GM12878 (cell line): ENCODE data around the gene ECSIT. TPM values are rescaled to one million over a fixed set of nuclear protein-coding genes. Genes with fewer than 3 reads are reported as not detected.

Experiments
- ATF7 ChIP-seq: fragments of 450-650 bp; IDR thresholded peaks from 2 replicates; pipeline ENCODE4 v1.6.1; 2016; ENCODE audit warnings: low read depth, mild to moderate bottlenecking
- CBX3 ChIP-seq: fragments of 200-600 bp; sonication (generic); IDR thresholded peaks from 2 replicates; pipeline ENCODE4 v1.6.1; 2016; ENCODE audit warnings: low read depth, borderline replicate concordance
- CEBPZ ChIP-seq: fragments of 150-350 bp; IDR thresholded peaks from 2 replicates; pipeline ENCODE4 v1.6.1; 2016; ENCODE audit warnings: low read depth, low read length
- DPF2 ChIP-seq: fragments of 450-650 bp; IDR thresholded peaks from 2 replicates; pipeline ENCODE4 v1.6.1; 2017; ENCODE audit warnings: mild to moderate bottlenecking
- E4F1 ChIP-seq: fragments of 450-650 bp; IDR thresholded peaks from 2 replicates; pipeline ENCODE4 v1.6.1; 2018; ENCODE audit warnings: borderline replicate concordance, mild to moderate bottlenecking; ENCODE audit not compliant: partially characterized antibody
- EGR1 ChIP-seq, 2 experiments: IDR thresholded peaks; 1 replicate in 1 of 2; 2 replicates in 1 of 2; pipeline ENCODE4 v1.6.1; 2011 to 2012; ENCODE audit warnings: low read depth in 2 of 2, low read length in 2 of 2, borderline replicate concordance in 1 of 2, mild to moderate bottlenecking in 1 of 2, moderate library complexity in 1 of 2
- ETV6 ChIP-seq, 2 experiments: fragments of 450-650 bp in 1 of 2; IDR thresholded peaks in 1 of 2; conservative IDR thresholded peaks in 1 of 2; 2 replicates each; pipeline ENCODE4 v1.6.1; 2014; ENCODE audit warnings: antibody characterized with exemption in 1 of 2, borderline replicate concordance in 1 of 2, low read depth in 1 of 2, mild to moderate bottlenecking in 1 of 2, moderate library complexity in 1 of 2
- FOS ChIP-seq: IDR thresholded peaks from 3 replicates; pipeline ENCODE4 v1.6.1; 2011; ENCODE audit warnings: borderline replicate concordance; ENCODE audit not compliant: insufficient read length; ENCODE audit errors: extremely low read depth
- FOXK2 ChIP-seq: fragments of 450-650 bp; IDR thresholded peaks from 2 replicates; pipeline ENCODE4 v1.6.1; 2017; ENCODE audit warnings: mild to moderate bottlenecking, moderate library complexity
- HDAC2 ChIP-seq: fragments of 200-600 bp; sonication (generic); IDR thresholded peaks from 2 replicates; pipeline ENCODE4 v1.6.1; 2017
- HSF1 ChIP-seq: fragments of 150-350 bp; IDR thresholded peaks from 2 replicates; pipeline ENCODE4 v1.6.1; 2014; ENCODE audit warnings: mild to moderate bottlenecking, low read depth, low read length
- IRF3 ChIP-seq: fragments of 450-650 bp; IDR thresholded peaks from 2 replicates; pipeline ENCODE4 v1.6.1; 2014; ENCODE audit warnings: mild to moderate bottlenecking
- MEF2B ChIP-seq: fragments of 450-650 bp; IDR thresholded peaks from 2 replicates; pipeline ENCODE4 v1.6.1; 2018; ENCODE audit warnings: mild to moderate bottlenecking, moderate library complexity; ENCODE audit not compliant: partially characterized antibody, poor library complexity, severe bottlenecking
- RCOR1 ChIP-seq: conservative IDR thresholded peaks from 2 replicates; pipeline ENCODE4 v1.6.1; 2012; ENCODE audit warnings: low read depth, low read length, improper control_type of control experiment
- TCF12 ChIP-seq: IDR thresholded peaks from 2 replicates; pipeline ENCODE4 v1.6.1; 2011; ENCODE audit warnings: low read depth, mild to moderate bottlenecking, low read length
- polyA plus RNA-seq, 11 experiments: library from polyadenylated mRNA; depleted of rRNA in 4 of 11; unstranded in 6 of 11; stranded (reverse) in 5 of 11; fragments of >200 nt; fragmentation: Nextera tagmentation in 4 of 11; fragmentation: Illumina TruSeq in 1 of 11; extraction: Ambion mirVana in 4 of 11; extraction: Trizol in 1 of 11; gene quantifications; 1 replicate in 1 of 11; 2 replicates in 10 of 11; pipeline versions ENCODE4 v1.2.1 to v1.2.3, GENCODE V29; 2011 to 2016; ENCODE audit warnings: inconsistent platforms in 2 of 11, missing spikeins in 2 of 11, low read depth in 1 of 11
- total RNA-seq, 4 experiments: library from RNA; depleted of rRNA in 3 of 4; stranded (reverse); fragments of >200 nt in 3 of 4; fragmentation: Illumina TruSeq in 1 of 4; extraction: Trizol in 1 of 4; gene quantifications; 2 replicates each; pipeline versions ENCODE4 v1.2.1 to v1.2.3, GENCODE V29; 2013 to 2021

The ECSIT gene
- total and polyA plus RNA-seq, 10 of the 15 experiments (the other 5 are each of a cell fraction or from before 2014, with no cell fraction given): 1.0 to 59.6 (median 41.3) TPM

GRCh38 chr19:11570039-11570462 lies 41.1 kb upstream of the ECSIT start (continued):
- TF ChIP-seq HSF1 (no peak), E4F1 (no peak), MEF2B (peak; percentile 46), FOXK2 (peak; percentile 76; the same call in 1 of the 2 replicates), HDAC2 (no peak), ETV6 (conservative IDR thresholded peaks at IDR 0.05 in 1 of 2, IDR thresholded peaks at IDR 0.05 in 1 of 2; ENCODE audit: borderline replicate concordance in 1 of 2, low read depth in 1 of 2) (no peak), TCF12 (peak; percentile 7; the same call in 1 of the 2 replicates), RCOR1 (no peak), CEBPZ (no peak), ATF7 (peak; percentile 49; the same call in 1 of the 2 replicates), CBX3 (no peak), IRF3 (no peak), FOS (no peak), DPF2 (peak; percentile 57; the same call in 1 of the 2 replicates), EGR1 (IDR thresholded peaks at IDR 0.05; ENCODE audit: borderline replicate concordance in 1 of 2, low read depth in 2 of 2, low read length in 2 of 2) (0 out of 3 replicates have a peak, but pooled peaks of 1 of the 2 experiments have one; percentile 7)
